ENCODE measurements around the gene PITPNM2.

PITPNM2 gene

DNA sequence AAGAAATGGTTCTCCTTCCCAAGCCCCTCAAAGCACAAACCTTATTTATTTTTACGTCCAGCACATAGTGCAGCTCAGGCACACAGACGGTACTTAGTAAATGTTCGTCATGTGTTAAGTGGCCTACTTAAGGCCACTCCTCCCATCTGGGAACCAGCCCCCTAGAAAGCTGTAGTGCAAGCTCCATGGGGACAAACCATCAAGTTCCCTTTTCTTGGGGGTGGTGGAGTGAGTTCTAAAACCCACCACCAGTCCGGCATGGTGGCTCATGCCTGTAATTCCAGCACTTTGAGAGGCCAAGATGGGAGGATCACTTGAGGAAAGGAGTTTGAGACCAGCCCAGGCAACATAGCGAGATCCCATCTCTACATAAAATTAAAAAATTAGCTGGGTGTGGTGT, 49.4 kb downstream of the PITPNM2 start:
- no peak overlapping the region for H3K27ac ChIP-seq
- TF ChIP-seq EZH2 (IDR thresholded peaks at IDR 0.05) (no peak), POLR2AphosphoS5 (IDR thresholded peaks at IDR 0.05; ENCODE audit: borderline replicate concordance, low read depth, low read length) (no peak), FOXP2 (optimal IDR thresholded peaks at IDR 0.05; ENCODE audit: control extremely low read depth, extremely low read length, insufficient read depth) (no peak)
- DNase-seq (ENCODE audit: low read depth, low spot score) = no peak

More for the DNA sequence above, 49.4 kb downstream of the PITPNM2 start:
- H3K9ac ChIP-seq (ENCODE audit: insufficient read length) = no peak overlapping the region
- H3K9me3 ChIP-seq (ENCODE audit: low read depth, low read length) = no peaks in the 10 kb centered on the region
- H3K36me3 ChIP-seq (ENCODE audit: insufficient read depth, low read length) = no peaks in the 10 kb centered on the region
- H3K4me3 ChIP-seq = no peak overlapping the region

Data from SK-N-MC (cell line).